ES-I3 (cell line): ENCODE data around the gene VENTX.

Source experiments
- H3K36me3 ChIP-seq: 2 replicates; pipeline ENCODE4 v1.6.1; 2013; ENCODE audit warnings: mild to moderate bottlenecking, low read length, control low read depth, moderate library complexity; ENCODE audit not compliant: insufficient read depth
- H3K4me1 ChIP-seq: 2 replicates; pipeline ENCODE4 v1.6.1; 2013; ENCODE audit warnings: mild to moderate bottlenecking, control low read depth, low read length; ENCODE audit not compliant: insufficient read depth
- H3K9ac ChIP-seq: 2 replicates; pipeline ENCODE4 v1.6.1; 2013; ENCODE audit warnings: low read depth, mild to moderate bottlenecking, low read length, moderate library complexity
- H3K9me3 ChIP-seq: 2 replicates; pipeline ENCODE4 v1.6.1; 2013; ENCODE audit warnings: mild to moderate bottlenecking, low read length, moderate library complexity; ENCODE audit not compliant: control insufficient read depth, insufficient read depth

Gene VENTX

DNA sequence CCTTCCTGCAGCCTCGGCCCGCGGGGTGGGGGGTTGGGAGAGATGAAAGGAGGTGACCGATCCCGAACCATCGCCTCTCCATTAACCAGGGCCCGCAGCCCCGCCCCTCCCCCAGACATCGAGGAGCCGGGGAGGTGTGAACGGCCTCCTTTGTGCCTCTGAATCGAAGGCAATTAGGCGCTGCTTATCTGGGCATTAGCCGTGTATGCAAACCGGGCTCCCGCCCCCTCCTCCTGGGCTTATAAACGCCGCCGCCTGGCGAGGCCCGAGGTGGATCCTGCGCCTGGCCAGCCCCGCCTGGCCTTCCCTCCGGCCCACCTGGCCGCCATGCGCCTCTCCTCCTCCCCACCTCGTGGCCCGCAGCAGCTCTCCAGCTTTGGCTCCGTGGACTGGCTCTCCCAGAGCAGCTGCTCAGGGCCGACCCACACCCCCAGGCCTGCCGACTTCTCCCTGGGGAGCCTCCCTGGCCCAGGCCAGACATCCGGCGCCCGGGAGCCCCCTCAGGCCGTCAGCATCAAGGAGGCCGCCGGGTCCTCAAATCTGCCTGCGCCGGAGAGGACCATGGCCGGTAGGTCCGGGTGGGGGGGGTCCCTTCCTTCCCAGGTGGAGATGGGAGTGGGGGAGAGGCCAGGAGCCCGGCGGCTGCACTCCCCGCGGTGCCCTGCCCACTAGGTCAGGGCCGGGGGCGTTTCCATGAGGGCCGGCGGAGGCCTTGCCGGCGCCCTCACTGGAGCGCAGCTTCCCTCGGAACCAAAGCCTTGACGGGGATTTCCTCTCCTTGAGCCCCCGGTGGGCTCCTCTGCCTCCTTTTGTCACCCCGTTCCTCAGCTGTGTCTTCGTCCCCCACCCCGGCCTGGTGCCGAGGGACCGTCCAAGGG is at the start of gene VENTX:
VENTX (plus strand) TSS at position 268 of the 878 bp plus-strand sequence; CDS start at position 328, 60 bp downstream.
- Histone ChIP-seq H3K4me1 (peaks cover 5% of the 10 kb centered on the region; the same call in 1 of the 2 replicates), H3K36me3 (no peaks in the 10 kb centered on the region), H3K9ac (peak within 1 kb of the TSS; percentile 73), H3K9me3 (no peaks in the 10 kb centered on the region)

DNA sequence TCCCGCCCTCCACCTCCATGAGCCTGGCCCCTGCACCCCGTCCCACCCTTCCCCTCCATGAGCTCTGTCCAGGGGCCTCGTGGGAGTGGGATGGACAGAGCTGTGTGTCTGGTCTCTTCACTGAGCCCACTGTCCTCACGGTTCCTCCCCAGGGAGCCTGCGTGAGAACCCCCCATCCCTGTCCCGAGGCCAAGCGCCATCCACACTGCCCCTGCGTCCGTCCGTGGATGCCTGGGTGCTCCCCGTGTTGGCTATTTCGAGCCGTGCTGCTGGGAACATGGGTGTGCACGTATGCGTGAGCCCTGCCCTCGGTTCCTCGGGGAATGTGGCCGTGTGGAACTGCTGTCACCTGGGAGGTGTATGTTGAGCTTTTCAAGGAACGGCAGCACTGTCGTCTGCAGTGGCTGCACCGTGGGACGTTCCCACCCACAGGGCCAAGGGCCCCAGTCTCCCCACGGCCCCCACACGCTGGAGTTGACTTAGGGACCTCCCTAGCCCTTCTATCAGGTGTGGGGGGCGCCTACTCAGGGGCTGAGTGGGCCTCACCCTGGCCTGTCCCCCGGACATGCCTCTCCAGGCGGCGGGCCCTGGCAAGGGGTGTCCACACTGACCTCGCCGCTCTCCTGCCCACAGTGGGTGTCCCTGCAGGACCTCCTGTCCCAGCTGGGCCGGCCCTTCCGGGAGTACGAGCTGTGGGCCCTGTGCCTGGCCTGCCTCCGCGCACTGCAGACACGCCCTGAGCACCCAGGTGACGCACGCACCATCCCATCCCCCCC is 49.6 kb upstream of the VENTX start:
- Histone ChIP-seq H3K9ac (no peak overlapping the region), H3K9me3 (0 out of 2 replicates have a peak, but pooled peaks cover 4% of the 10 kb centered on the region), H3K36me3 (no peaks in the 10 kb centered on the region; the same call in none of the 2 replicates), H3K4me1 (no peaks in the 10 kb centered on the region)

DNA sequence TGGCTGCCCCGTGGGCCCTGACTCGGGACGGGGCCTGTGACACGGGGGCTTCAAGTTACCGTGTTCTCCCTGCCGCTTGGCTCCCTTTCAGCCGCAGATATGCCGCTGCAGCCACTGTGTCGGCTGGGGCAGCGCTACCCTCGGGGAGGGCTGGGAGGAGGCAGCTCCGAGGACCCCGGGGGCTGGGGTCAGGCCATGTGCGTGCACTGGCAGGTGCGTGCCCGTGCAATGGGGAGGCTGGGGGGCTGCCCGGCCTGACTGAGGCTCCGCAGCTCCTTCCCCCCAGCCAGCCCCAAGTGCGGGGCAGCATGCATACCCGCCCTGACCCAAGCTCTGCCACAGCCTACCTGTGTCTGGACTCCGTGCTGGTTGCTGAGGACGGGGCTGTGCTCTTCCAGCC is 48.4 kb upstream of the VENTX start:
- no peak overlapping the region for H3K9ac ChIP-seq
- no peaks in the 10 kb centered on the region; the same call in none of the 2 replicates for H3K36me3 ChIP-seq
- peaks cover 4% of the 10 kb centered on the region; the same call in 1 of the 2 replicates for H3K9me3 ChIP-seq
- no peaks in the 10 kb centered on the region for H3K4me1 ChIP-seq

GRCh38 chr10:133189726-133190125 is 47.9 kb upstream of the VENTX start:
- Histone ChIP-seq H3K9me3 (peaks cover 4% of the 10 kb centered on the region; the same call in 1 of the 2 replicates), H3K9ac (no peak overlapping the region), H3K36me3 (no peaks in the 10 kb centered on the region; the same call in none of the 2 replicates), H3K4me1 (no peaks in the 10 kb centered on the region)

- no peaks in the 10 kb centered on the region; the same call in none of the 2 replicates for H3K36me3 ChIP-seq
- no peak overlapping the region for H3K9ac ChIP-seq
- H3K4me1 ChIP-seq = no peaks in the 10 kb centered on the region
- H3K9me3 ChIP-seq = peaks cover 4% of the 10 kb centered on the region; the same call in 1 of the 2 replicates
Measured at GRCh38 chr10:133190225-133190624, 47.4 kb upstream of the VENTX start.

DNA sequence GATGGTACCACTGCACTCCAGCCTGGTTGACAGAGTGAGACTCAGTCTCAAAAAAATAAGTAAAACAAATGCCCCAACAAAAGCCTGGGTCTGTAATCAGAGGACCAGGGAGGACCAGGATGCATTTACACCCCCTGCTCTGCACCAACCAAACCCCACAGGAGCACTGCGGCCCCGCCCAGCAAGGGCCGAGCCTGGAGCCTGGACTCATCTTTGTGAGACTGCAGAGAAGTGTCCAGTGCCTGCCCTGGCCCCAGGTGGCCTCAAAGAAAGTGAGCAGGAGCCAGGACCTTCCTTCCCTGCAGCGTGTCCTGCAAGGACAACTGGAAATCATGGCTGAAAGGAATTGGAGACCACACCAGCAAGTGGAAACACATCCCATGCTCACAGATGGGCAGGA is 46.0 kb upstream of the VENTX start:
- no peaks in the 10 kb centered on the region; the same call in 1 of the 2 replicates for H3K36me3 ChIP-seq
- H3K9ac ChIP-seq = no peak overlapping the region
- no peaks in the 10 kb centered on the region for H3K4me1 ChIP-seq
- peaks cover 4% of the 10 kb centered on the region; the same call in 1 of the 2 replicates for H3K9me3 ChIP-seq

DNA sequence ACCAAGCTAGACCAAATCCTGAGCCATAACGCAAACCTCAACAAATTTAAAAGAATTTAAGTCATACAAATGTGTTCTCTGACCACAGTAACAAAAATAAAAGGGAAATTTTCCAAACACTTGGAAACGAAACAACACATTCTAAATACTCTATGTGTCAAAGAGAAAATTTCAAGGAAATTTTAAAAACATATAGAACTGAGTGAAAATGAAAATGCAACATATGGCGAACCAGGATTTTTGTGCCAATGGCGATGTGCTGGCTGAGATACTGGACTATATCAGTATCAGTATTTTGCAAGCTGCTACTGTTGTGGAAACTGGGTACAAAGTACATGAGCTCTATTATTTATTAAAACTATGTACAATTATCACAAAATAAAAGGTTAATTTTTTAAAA is 43.5 kb upstream of the VENTX start:
- Histone ChIP-seq H3K4me1 (no peaks in the 10 kb centered on the region), H3K9ac (no peak overlapping the region), H3K36me3 (no peaks in the 10 kb centered on the region; the same call in 1 of the 2 replicates), H3K9me3 (peaks cover 4% of the 10 kb centered on the region; the same call in 1 of the 2 replicates)

GRCh38 chr10:133195096-133195495 is 42.6 kb upstream of the VENTX start:
- H3K9ac ChIP-seq = no peak overlapping the region
- no peaks in the 10 kb centered on the region for H3K4me1 ChIP-seq
- H3K9me3 ChIP-seq = peaks cover 4% of the 10 kb centered on the region; the same call in 1 of the 2 replicates
- no peaks in the 10 kb centered on the region; the same call in 1 of the 2 replicates for H3K36me3 ChIP-seq

DNA sequence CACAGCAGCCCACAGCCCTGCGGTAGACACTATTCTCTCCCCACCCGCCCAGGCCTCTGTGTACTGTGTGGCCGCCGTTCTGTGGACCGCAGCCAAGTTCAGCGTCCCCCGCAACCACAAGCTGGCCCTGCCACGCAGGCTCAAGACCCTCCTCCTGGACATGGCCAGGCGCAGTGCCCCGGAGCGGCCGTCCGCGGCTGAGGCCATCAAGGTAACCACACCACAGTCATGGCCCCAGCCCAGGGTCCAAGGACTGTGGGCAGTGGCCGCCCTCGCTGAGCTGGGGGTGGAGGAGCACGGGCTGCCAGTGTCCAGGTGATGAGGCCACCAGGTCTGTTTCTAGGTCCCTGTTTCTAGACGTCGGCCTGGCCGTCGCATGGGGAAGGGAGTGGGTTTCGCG is 42.0 kb upstream of the VENTX start:
- H3K9me3 ChIP-seq = peaks cover 4% of the 10 kb centered on the region; the same call in 1 of the 2 replicates
- H3K36me3 ChIP-seq = no peaks in the 10 kb centered on the region; the same call in 1 of the 2 replicates
- H3K4me1 ChIP-seq = no peaks in the 10 kb centered on the region
- H3K9ac ChIP-seq = no peak overlapping the region

DNA sequence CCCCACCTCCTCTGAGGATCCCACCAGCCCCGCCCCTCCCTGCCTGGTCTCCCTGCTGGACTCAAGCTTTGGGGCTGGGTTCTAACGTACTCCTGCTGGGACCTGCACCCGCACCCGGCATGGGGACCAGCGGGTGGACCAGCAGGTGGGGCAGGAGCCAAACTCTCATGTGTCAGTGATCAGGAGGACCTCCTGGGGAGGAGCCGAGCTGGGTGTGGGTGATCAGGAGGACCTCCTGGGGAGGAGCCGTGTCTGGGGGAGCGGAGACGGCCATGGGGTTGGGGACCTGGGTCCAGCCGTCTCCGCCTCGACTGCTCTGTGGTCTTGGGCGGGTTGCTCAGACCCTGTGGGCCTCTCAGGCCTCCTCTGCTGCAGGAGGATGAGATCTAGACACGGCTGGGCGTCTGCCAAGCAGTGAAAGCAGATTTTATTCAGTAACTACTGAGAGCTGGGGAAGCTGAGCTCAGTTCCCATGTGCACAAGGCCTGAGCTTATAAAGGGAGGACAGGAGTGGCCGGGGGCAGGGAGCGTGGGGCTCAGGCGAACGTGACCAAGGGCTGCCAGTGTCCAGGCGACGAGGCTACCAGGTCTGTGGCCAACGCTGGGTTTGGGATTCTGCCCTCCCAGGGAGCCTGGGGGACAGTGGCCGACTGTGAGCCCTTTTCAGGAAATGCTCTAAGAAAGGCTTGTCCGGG is 41.3 kb upstream of the VENTX start:
- Histone ChIP-seq H3K9me3 (peaks cover 4% of the 10 kb centered on the region; the same call in 1 of the 2 replicates), H3K36me3 (no peaks in the 10 kb centered on the region; the same call in 1 of the 2 replicates), H3K9ac (no peak overlapping the region), H3K4me1 (no peaks in the 10 kb centered on the region)

DNA sequence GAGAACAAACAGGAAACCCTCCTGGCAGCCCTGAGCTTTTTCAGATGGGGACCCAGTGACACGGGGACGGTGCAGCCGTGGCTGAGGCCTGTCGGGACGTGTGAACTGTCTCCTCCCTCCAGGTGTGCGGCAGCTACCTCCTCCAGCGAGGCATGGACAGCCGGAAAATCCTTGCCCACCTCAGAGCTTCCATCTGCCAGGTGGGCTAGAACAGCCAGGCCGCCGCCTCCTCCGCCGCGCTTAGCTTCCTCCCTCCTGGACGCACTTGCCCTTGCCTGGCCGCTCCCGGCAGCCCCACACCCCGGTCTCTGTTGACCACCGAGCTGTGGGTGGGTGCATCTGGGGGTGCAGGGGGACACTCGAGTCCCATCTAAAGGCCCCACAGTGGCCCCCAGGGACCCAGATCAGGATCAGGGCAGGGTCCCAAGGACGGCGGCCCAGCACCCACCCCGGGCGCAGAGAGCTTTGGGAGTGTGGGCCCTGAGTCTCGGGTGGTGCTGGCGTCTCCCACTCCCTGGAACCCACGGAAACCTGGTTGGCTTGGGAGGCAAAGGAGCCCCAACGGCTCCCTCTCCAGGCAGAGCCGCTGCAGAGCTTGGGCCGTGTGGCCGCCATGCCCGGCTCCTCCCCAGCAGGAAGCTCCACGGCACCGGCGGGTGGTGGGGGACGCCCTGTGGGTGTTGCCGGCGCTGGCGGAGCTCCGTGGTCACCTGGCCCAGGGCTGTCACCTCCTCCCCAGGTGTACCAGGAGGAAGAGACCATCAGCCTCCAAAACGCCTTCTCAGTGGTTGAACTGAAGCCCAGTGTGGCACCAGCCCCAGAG is 40.5 kb upstream of the VENTX start:
- H3K4me1 ChIP-seq = no peaks in the 10 kb centered on the region
- no peak overlapping the region for H3K9ac ChIP-seq
- H3K36me3 ChIP-seq = no peaks in the 10 kb centered on the region; the same call in 1 of the 2 replicates
- peaks cover 2% of the 10 kb centered on the region; the same call in 1 of the 2 replicates for H3K9me3 ChIP-seq

DNA sequence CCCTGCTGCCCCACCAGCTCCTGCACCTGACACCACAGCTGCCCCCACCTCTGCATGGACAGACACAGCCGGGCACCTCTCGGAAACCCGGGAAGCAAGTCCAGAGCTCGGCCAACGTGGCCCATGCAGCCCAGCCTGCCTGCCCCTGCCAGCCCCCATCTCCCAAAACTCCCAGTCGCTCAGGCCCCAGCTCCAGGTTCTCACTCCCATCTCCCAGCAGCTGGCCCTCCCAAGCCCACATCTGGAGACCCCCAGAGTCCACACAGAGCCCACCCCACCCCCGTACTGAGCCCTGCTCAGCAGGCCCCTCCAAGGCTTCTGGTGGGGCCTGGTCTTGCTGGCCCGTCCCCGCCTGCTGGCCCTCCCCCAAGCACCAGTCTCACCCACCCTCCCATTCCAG is 39.9 kb upstream of the VENTX start:
- Histone ChIP-seq H3K36me3 (no peaks in the 10 kb centered on the region), H3K9ac (no peak overlapping the region), H3K9me3 (no peaks in the 10 kb centered on the region; the same call in 1 of the 2 replicates), H3K4me1 (no peaks in the 10 kb centered on the region)

DNA sequence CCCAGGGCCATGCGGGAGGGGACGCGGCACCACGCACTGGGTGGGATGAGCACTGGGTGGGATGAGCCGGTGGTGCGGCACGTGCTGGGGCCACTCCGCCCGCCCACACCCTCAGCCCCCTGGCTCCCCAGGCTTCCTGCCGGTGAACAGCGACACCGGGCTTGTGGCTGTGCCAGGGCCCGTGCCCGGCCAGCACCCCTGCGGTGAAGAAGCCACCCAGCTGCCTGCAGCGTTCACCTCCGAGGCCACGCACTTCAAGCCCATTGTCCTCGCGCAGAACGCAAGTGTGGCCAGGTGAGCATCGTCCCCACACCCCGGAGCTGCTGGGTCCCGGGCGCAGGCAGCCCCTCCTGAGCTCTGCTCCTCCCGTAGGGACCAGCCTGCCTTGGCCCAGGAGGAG is 39.4 kb upstream of the VENTX start:
- no peaks in the 10 kb centered on the region for H3K36me3 ChIP-seq
- no peak overlapping the region for H3K9ac ChIP-seq
- no peaks in the 10 kb centered on the region for H3K4me1 ChIP-seq
- H3K9me3 ChIP-seq = no peaks in the 10 kb centered on the region; the same call in 1 of the 2 replicates
